ENCODE measurements around the gene LENG1.
A peak's percentile ranks its signal among the peaks of the same experiment; 100 is the strongest.
"Not testable (repeated sequence)": the region's sequence is repeated elsewhere in the genome, so short reads cannot be mapped to it uniquely, and the experiment has no call there.

Gene LENG1

GRCh38 chr19:54159352-54160181, at the start of gene LENG1:
LENG1 (minus strand) TSS chr19:54159721; CDS start chr19:54159695, 26 bp downstream.
- Mint-ChIP-seq H3K4me3 (peak within 1 kb of the TSS; percentile 98 to 99 (median 98)), H3K9me3 (peaks cover 10% of the 10 kb centered on the region), H3K27ac (peak within 1 kb of the TSS; percentile 97 to 98 (median 97)), H3K4me1 (peaks cover 34% of the 10 kb centered on the region), H3K27me3 (ENCODE audit: low read depth) (peaks cover 12% of the 10 kb centered on the region), H3K36me3 (ENCODE audit: low read depth) (peaks cover 35% of the 10 kb centered on the region)
- peak; percentile 38 to 55 (median 44) for TF ChIP-seq CTCF (IDR thresholded peaks at IDR 0.05; ENCODE audit: unreplicated experiment in 3 of 3)

- Mint-ChIP-seq H3K9me3 (no peaks in the 10 kb centered on the region), H3K36me3 (ENCODE audit: low read depth) (peaks cover 67% of the 10 kb centered on the region), H3K27me3 (ENCODE audit: low read depth) (no peaks in the 10 kb centered on the region), H3K27ac (peak overlapping the region in 2 of 3 experiments; percentile 38 to 73), H3K4me3 (no peak overlapping the region), H3K4me1 (peaks cover 53% of the 10 kb centered on the region)
- no peak for TF ChIP-seq CTCF (IDR thresholded peaks at IDR 0.05; ENCODE audit: unreplicated experiment in 3 of 3)
These were observed 49.2 kb upstream of the LENG1 start for GRCh38 chr19:54208784-54209057.

- TF ChIP-seq CTCF (IDR thresholded peaks at IDR 0.05; ENCODE audit: unreplicated experiment in 3 of 3) = no peak
- Mint-ChIP-seq H3K4me1 (peaks cover 59% of the 10 kb centered on the region), H3K27ac (peak overlapping the region; percentile 38 to 73 (median 50)), H3K9me3 (no peaks in the 10 kb centered on the region), H3K36me3 (ENCODE audit: low read depth) (peaks cover 71% of the 10 kb centered on the region), H3K27me3 (ENCODE audit: low read depth) (no peaks in the 10 kb centered on the region), H3K4me3 (peak overlapping the region in 2 of 3 experiments; percentile 12 to 14)
These were observed 48.7 kb upstream of the LENG1 start for GRCh38 chr19:54207983-54208783.

- Mint-ChIP-seq H3K27me3 (ENCODE audit: low read depth) (no peaks in the 10 kb centered on the region), H3K4me3 (peak overlapping the region in 1 of 3 experiments; percentile 22), H3K4me1 (peaks cover 64% of the 10 kb centered on the region), H3K9me3 (no peaks in the 10 kb centered on the region), H3K27ac (peak overlapping the region in 2 of 3 experiments; percentile 38 to 50), H3K36me3 (ENCODE audit: low read depth) (peaks cover 71% of the 10 kb centered on the region)
- TF ChIP-seq CTCF (IDR thresholded peaks at IDR 0.05; ENCODE audit: unreplicated experiment in 3 of 3) = no peak
These were observed 48.1 kb upstream of the LENG1 start for GRCh38 chr19:54207676-54207982.

GRCh38 chr19:54207193-54207592, 47.7 kb upstream of the LENG1 start:
- peaks cover 68% of the 10 kb centered on the region for H3K4me1 Mint-ChIP-seq
- H3K4me3 Mint-ChIP-seq; H3K9me3 Mint-ChIP-seq; H3K27me3 Mint-ChIP-seq (ENCODE audit: low read depth): not testable (repeated sequence)
- peaks cover 75% of the 10 kb centered on the region for H3K36me3 Mint-ChIP-seq (ENCODE audit: low read depth)
- peak overlapping the region in 1 of 3 experiments; percentile 38 for H3K27ac Mint-ChIP-seq

- no peak for TF ChIP-seq CTCF (IDR thresholded peaks at IDR 0.05; ENCODE audit: unreplicated experiment in 3 of 3)
- H3K27me3 Mint-ChIP-seq (ENCODE audit: low read depth) = no peaks in the 10 kb centered on the region
- H3K4me1 Mint-ChIP-seq = peaks cover 72% of the 10 kb centered on the region
- no peak overlapping the region for H3K4me3 Mint-ChIP-seq
- no peaks in the 10 kb centered on the region for H3K9me3 Mint-ChIP-seq
- H3K36me3 Mint-ChIP-seq (ENCODE audit: low read depth) = peaks cover 77% of the 10 kb centered on the region
- no peak overlapping the region for H3K27ac Mint-ChIP-seq
These were observed 47.3 kb upstream of the LENG1 start for GRCh38 chr19:54206831-54207177.
